Body of pancreas (tissue), 4 donors: ENCODE data around the gene SPATS2.

Experiments
- CTCF ChIP-seq, 7 experiments: fragments of 450-650 bp in 4 of 7; fragments of 200-600 bp in 3 of 7; sonication (generic) in 3 of 7; IDR thresholded peaks; one replicate each; pipeline ENCODE4 v1.5.1; 2016 to 2019; ENCODE audit warnings: antibody characterized with exemption in 7 of 7
- POLR2A ChIP-seq, 3 donors: fragments of 450-650 bp; IDR thresholded peaks; one replicate each; pipeline ENCODE4 v1.6.1; 2016; ENCODE audit warnings: antibody characterized with exemption in 3 of 3, mild to moderate bottlenecking in 2 of 3

GRCh38 chr12:49348781-49349180 is 18.5 kb upstream of the SPATS2 start:
- TF ChIP-seq POLR2A (IDR thresholded peaks at IDR 0.05) (no peak), CTCF (IDR thresholded peaks at IDR 0.05) (no peak)
